D721Med (cell line): Measurements from ENCODE around the gene SECTM1.

Experiments used
- DNase-seq: peaks from one replicate; pipeline ENCODE4 v3.0.0; 2011; ENCODE audit warnings: low spot score; ENCODE audit not compliant: insufficient read length
- FAIRE-seq: peaks from 2 replicates; lab custom pipeline; 2011; peaks lifted over from hg19 to GRCh38; lab: Jason Lieb, UNC
- TF ChIP-seq, protein P1 (sequence below): IDR thresholded peaks from 2 replicates; pipeline ENCODE4 v1.5.1; 2012; ENCODE audit warnings: mild to moderate bottlenecking, control low read depth; ENCODE audit not compliant: insufficient read depth; ENCODE audit errors: missing control alignments

Gene SECTM1

GRCh38 chr17:82278786-82279391 is 54.7 kb downstream of the SECTM1 start:
- no peak for DNase-seq
- FAIRE-seq: no peak
- TF ChIP-seq, protein P1, sequence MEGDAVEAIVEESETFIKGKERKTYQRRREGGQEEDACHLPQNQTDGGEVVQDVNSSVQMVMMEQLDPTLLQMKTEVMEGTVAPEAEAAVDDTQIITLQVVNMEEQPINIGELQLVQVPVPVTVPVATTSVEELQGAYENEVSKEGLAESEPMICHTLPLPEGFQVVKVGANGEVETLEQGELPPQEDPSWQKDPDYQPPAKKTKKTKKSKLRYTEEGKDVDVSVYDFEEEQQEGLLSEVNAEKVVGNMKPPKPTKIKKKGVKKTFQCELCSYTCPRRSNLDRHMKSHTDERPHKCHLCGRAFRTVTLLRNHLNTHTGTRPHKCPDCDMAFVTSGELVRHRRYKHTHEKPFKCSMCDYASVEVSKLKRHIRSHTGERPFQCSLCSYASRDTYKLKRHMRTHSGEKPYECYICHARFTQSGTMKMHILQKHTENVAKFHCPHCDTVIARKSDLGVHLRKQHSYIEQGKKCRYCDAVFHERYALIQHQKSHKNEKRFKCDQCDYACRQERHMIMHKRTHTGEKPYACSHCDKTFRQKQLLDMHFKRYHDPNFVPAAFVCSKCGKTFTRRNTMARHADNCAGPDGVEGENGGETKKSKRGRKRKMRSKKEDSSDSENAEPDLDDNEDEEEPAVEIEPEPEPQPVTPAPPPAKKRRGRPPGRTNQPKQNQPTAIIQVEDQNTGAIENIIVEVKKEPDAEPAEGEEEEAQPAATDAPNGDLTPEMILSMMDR: no peak

DNA sequence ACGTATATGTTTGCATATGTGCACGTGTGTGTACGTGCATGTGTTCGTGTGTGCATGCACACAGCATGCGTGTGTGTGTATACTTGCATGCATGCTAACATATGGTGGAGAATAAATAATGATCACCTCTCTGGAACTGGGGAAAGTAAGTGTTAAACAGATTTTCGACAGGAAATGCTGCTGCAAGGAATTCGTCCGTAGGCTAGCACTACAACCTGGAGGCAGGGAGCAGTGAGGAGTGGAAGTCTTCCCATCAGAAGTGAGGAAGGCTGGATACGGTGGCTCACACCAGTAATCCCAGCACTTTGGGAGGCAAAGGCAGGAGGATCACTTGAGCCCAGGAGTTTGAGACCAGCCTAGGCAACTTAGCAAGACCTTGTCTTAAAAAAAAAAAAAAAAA is 55.3 kb downstream of the SECTM1 start:
- DNase-seq (no peak), FAIRE-seq (no peak)
- TF ChIP-seq, protein P1: no peak

- no peak for FAIRE-seq
- no peak for DNase-seq
- TF ChIP-seq, protein P1: no peak
Measured at GRCh38 chr17:82277851-82278250, 55.7 kb downstream of the SECTM1 start.

DNA sequence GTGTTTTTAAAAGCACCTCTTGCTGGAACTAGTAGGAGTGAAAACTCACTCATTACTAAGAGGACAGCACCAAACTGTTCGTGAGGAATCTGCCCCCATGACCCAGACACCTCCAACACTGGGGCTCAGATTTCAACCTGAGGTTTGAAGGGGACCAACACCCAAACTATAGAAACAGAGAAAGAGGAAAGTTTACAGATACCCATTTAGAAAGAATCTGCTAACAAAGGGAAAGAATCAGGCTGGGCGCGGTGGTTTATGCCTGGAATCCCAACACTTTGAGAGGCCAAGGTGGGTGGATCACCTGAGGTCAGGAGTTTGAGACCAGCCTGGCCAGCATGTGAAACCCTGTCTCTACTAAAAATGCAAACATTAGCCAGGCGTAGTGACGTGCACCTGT is 56.6 kb downstream of the SECTM1 start:
- FAIRE-seq (no peak), DNase-seq (no peak)

GRCh38 chr17:82275326-82275725 is 58.2 kb downstream of the SECTM1 start:
- TF ChIP-seq, protein P1: no peak
- no peak for FAIRE-seq

More for the DNA sequence above, 56.6 kb downstream of the SECTM1 start:
- TF ChIP-seq, protein P1: no peak

GRCh38 chr17:82274134-82275020 is 59.2 kb downstream of the SECTM1 start:
- no peak for FAIRE-seq
- DNase-seq: no peak
- TF ChIP-seq, protein P1: no peak

More at GRCh38 chr17:82275326-82275725, 58.2 kb downstream of the SECTM1 start:
- DNase-seq: no peak
